Putamen (tissue), 1 donor: ENCODE data around the gene ACSM3.
A peak's percentile ranks its signal among the peaks of the same experiment; 100 is the strongest.

Source experiments
- DNase-seq: peaks from one replicate; pipeline ENCODE4 v3.0.0-alpha.2; 2016; ENCODE audit warnings: low spot score

ACSM3 gene

DNA sequence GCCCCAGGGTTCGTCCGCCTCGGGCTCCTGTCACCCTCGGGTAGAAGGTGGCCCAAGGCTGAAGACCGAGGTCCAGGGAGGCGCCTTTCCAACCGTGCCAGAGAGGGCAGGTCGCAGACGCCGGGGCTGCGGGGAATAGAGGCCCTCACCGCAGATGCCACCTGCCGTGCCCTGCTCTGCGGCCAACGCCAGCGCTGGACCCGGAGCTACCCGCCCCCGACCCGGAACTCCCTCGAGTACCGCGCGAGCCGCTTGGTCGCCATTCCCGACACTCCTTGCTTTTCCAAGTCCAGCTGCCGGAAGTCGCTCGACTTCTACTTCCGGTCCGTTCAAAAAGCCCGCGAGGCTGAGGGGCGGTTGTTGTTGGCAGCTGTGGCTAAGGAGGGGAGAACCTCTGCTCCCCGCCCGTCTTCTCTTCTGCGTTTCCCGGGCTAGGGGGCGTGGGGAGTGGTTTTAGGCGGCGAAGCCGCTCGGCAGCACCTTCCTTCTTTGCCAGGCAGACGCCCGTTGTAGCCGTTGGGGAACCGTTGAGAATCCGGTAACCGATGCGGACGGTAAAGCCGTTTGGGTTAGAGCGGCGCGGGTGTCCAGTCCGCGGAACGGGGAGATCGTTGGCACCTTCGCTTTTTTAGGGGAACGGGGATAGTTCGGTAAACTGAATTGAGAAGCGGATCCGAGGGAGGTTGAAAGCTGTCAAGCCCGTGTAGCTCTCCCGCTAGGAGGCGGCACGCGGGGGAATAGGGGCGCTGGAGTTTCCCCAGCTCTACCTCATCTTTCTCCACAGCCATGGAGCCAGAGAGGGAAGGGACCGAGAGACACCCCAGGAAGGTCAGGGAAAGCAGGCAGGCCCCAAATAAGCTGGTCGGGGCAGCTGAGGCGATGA lies 42.6 kb downstream of the ACSM3 start, which contains the start of the genes ERI2 and REXO5:
Gene ERI2 (minus strand): TSS at position 305 of the 883 bp plus-strand sequence. CDS start 42 bp downstream, at position 263.
Gene REXO5 (plus strand): TSS at position 360 of the 883 bp plus-strand sequence. CDS start 427 bp downstream, at position 787.
- DNase-seq: peak; percentile 88

DNA sequence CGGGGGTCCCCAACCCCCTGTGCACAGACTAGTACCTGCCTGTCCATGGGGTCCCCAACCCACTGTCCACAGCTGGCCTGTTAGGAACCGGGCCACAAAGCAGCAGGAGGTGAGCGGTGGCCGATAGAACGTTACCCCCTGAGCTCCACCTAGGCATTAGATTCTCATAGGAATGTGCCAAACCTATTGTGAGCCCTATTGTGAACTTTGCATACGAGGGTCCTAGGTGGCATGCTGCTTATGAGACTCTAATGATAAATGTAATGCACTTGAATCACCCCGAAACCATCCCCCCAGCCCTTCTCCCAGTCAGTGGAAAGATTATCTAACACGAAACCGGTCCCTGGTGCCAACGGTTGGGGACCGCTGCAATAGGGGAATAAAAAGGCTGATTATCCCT lies 44.0 kb downstream of the ACSM3 start:
- no peak for DNase-seq

GRCh38 chr16:20811889-20812439 lies 48.1 kb downstream of the ACSM3 start:
- no peak for DNase-seq

- no peak for DNase-seq
Measured at GRCh38 chr16:20812510-20812909, 48.7 kb downstream of the ACSM3 start.

DNA sequence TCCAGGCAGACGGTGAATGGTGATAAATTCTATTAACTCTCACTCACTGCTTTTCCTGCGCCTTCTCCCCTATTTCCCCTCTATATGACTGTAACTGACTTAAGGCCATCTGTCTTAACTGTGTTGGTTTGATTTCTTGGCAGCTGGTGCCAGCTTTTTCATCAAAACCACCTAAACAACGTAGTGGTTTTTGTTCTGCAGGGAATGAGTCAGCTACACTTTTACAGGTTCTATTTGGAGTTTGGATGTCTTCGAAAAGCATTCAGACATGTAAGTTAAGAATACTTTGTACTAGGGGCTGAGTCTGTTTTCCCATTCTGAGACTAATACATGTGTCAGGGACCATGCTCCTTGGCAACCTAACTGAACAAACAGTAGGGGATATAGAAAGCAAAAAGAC lies 51.0 kb downstream of the ACSM3 start:
- no peak for DNase-seq

GRCh38 chr16:20818929-20819585 lies 55.2 kb downstream of the ACSM3 start:
- DNase-seq: no peak

GRCh38 chr16:20821682-20822081 lies 57.9 kb downstream of the ACSM3 start:
- no peak for DNase-seq

DNA sequence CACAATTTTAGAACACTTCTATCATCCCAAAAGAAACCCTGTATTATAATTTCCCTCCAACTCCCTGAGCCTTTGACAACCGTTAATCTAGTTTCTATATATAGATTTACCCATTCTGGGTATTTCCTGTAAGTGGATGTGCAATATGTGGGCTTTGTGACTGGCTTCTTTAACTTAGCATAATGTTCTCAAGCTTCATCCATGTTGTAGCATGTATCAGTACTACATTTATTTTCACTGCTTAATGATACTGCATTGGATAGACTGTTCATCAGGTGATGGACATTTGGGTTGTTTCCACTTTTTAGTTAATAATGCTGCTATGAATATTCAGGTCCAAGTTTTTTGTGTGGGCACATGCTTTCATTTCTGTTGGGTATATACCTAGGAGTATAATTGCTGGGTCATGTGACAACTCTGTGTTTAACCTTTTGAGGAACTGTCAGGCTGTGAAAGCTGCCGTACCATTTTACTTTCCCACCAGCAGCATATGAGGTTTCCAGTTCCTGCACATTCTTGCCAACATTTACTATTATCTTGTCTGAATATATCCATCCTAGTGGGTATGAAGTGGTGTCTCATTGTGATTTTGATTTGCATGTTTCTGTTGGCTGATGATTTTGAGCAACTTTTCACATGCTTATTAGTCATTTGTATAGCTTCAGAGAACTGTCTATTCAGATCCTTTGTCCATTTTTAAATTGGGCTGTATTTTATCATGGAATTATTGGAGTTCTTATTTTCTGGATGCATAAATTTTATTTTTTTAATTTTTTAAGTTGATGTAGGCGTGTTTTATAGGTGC lies 58.9 kb downstream of the ACSM3 start:
- DNase-seq: peak; percentile 16

GRCh38 chr16:20826039-20826566 lies 62.3 kb downstream of the ACSM3 start:
- DNase-seq: no peak

DNA sequence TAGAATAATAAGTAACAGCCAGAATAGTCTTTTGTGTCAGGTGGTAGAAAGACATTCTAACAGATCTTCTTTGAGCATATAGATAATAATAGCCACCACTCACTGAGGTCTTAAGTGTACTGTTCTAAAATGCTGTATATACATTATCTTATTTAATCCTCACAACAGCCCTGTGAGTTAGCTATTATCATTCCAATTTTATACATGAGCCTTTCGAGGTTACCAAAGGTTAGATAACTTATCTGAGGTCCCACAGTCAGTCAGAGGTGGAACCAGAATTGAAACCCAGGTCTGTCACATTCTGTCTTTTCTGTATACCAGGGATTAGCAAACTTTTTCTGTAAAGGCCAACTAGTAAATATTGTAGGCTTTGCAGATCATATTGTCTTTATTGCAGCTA lies 65.7 kb downstream of the ACSM3 start:
- no peak for DNase-seq

DNA sequence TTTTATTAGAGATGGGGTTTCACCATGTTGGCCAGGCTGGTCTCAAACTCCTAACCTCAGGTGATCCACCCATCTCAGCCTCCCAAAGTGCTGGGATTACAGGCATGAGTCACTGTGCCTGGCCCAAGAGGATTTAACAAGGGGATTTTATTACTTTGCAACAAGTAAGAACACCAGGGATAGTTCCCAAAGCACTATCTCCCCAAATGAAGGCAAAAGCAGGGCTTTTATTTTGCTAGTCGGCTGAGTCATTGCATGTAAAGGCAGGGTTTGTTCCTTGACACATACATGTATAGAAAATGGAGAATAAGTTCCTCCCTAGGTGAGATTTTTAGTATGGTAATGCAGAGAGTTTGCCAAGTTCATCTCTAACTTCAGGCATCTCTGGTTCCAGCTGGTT lies 66.6 kb downstream of the ACSM3 start:
- no peak for DNase-seq

- no peak for DNase-seq
Measured at GRCh38 chr16:20833086-20833485, 69.3 kb downstream of the ACSM3 start.

- no peak for DNase-seq
Measured at GRCh38 chr16:20838240-20838639, 74.4 kb downstream of the ACSM3 start.

GRCh38 chr16:20839504-20839903 lies 75.7 kb downstream of the ACSM3 start:
- no peak for DNase-seq

DNA sequence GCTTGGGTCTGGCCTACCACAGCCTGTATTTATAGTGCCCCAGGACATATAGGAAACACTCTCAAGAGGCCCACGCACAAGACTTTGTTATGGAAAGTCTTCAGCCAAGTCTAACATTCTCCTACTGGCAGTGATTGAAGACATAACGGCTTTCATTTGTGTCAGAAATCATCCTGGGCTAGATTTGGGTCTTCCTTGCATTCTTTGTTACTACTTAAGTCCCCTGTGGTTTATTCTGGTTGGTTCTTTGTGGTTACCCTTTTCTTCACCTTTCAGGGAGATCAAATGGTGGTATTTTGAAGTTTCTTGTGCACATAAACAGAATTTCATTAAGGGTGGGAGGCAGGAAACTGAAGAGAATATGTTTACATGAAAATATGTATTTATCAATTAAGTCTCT lies 80.2 kb downstream of the ACSM3 start:
- DNase-seq: no peak

- DNase-seq: no peak
Measured at GRCh38 chr16:20844588-20844987, 80.8 kb downstream of the ACSM3 start.

DNA sequence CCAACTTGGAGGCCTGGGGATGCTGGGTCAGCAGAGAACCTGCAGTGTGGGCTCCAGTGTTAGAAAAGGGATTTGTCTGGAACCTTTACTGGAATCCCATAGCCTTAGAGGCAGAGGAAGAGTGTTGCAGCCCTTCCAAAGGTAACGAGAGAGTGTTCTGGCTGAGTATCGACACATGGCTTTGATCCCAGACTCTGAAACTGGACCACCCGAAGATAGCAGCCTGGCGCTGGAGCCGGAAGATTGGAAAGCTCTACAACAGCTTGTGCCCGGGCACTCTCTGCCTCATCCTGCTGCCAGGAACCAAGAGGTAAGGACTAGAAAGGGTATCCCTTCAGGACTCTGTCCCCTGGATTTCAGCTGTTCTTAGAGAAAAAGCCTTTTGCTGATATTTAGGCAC lies 82.2 kb downstream of the ACSM3 start:
- DNase-seq: no peak

GRCh38 chr16:20846551-20846950 lies 82.7 kb downstream of the ACSM3 start:
- no peak for DNase-seq
